NB4 (cell line): ENCODE results near the gene CCDC92.

Experiments used
- DNase-seq: peaks from one replicate; pipeline ENCODE4 v3.0.0; 2010; ENCODE audit warnings: low read depth
- H3K4me3 ChIP-seq: one replicate; pipeline ENCODE4 v1.5.1; 2011; ENCODE audit warnings: mild to moderate bottlenecking, low read depth, low read length, moderate library complexity
- CTCF ChIP-seq: IDR thresholded peaks from one replicate; pipeline ENCODE4 v1.5.1; 2012; ENCODE audit warnings: low read depth, low read length
- MAX ChIP-seq: IDR thresholded peaks from 2 replicates; pipeline ENCODE4 v1.6.1; 2011; ENCODE audit warnings: low read depth, low read length
- MYC ChIP-seq: IDR thresholded peaks from 2 replicates; pipeline ENCODE4 v1.6.1; 2011; ENCODE audit warnings: low read depth, low read length
- POLR2A ChIP-seq: IDR thresholded peaks from 2 replicates; pipeline ENCODE4 v1.6.1; 2011; ENCODE audit warnings: mild to moderate bottlenecking; ENCODE audit not compliant: insufficient read length; ENCODE audit errors: extremely low read depth

Gene CCDC92

GRCh38 chr12:123998344-123998990 lies 25.8 kb upstream of the CCDC92 start:
- H3K4me3 ChIP-seq = no peak overlapping the region
- DNase-seq = no peak
- TF ChIP-seq MYC (no peak), MAX (no peak), POLR2A (no peak), CTCF (no peak)

DNA sequence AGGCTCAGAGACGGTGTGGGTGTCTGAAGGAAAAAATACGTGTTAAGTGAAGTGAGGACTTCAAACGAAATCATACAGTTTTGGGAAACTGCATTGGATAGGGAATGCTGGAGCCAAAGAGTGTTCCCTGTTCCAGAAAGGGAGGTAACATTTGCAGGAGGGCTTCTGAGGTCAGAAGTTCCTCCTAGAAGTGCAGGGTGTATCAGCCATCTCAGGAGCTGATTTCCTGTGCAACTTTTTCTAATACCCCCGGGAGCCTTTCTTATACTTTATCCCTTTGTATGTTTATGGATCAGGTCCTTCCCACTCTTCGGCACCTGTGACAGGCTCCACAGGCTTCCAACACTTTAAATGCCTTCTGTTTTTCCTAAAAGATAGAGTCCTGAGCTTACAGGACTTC lies 25.3 kb upstream of the CCDC92 start:
- no peak for TF ChIP-seq CTCF
- TF ChIP-seq MYC = no peak
- TF ChIP-seq MAX = no peak
- no peak for TF ChIP-seq POLR2A
- no peak overlapping the region for H3K4me3 ChIP-seq
- no peak for DNase-seq

GRCh38 chr12:123997033-123997822 lies 24.6 kb upstream of the CCDC92 start:
- no peak for TF ChIP-seq CTCF
- TF ChIP-seq MYC = no peak
- TF ChIP-seq MAX = no peak
- TF ChIP-seq POLR2A = no peak

GRCh38 chr12:123996581-123996980 lies 23.9 kb upstream of the CCDC92 start:
- H3K4me3 ChIP-seq = no peak overlapping the region
- TF ChIP-seq POLR2A (no peak), MAX (no peak), CTCF (no peak), MYC (no peak)
- no peak for DNase-seq

More at GRCh38 chr12:123997033-123997822, 24.6 kb upstream of the CCDC92 start:
- no peak overlapping the region for H3K4me3 ChIP-seq
- no peak for DNase-seq

DNA sequence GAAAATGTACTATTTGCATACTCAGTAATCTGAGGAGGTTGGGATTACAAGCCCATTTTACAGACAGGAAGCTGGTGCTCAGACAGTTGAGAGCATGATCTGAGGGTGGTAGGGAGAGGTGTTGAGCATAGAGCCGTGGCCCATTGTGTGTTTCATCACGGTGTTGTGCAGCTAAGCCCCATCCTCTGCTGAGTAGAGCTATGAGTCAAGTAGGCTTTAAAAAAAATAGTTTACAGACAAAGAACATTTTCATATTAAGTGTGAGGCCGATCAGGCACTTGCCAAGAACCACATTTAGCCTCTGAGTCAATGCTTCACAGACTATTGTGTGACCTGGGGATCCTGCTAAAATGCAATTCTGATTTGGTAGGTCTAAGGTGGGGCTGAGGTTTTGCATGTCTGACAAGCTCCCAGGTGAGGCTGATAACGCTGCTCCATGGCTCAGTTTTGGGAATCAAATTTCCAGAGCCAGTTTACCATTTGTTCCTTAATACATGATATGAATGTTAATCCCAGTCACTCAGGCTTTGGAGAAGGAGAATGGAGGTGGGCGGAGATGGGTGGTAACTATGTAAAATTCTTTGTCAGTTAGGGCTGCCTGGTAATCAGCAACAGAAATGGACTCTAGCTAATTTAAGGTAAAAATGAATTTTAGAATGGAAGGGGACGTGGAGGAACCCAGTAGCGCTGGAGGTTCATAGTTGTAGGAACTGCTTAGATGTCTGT lies 22.6 kb upstream of the CCDC92 start:
- DNase-seq = no peak
- no peak overlapping the region for H3K4me3 ChIP-seq
- no peak for TF ChIP-seq MYC
- TF ChIP-seq MAX = no peak
- no peak for TF ChIP-seq POLR2A
- no peak for TF ChIP-seq CTCF
